GM23248 (cell line): ENCODE results near the gene PKNOX2. TPM values are rescaled to one million over a fixed set of nuclear protein-coding genes. Genes with fewer than 3 reads are reported as not detected.

ENCODE experiments used
- DNase-seq: peaks from one replicate; pipeline ENCODE4 v3.0.0-alpha.2; 2015
- H2AFZ ChIP-seq: fragments of 200-600 bp; sonication (generic); 2 replicates; pipeline ENCODE4 v1.6.1; 2016; ENCODE audit warnings: antibody characterized with exemption
- H3F3A ChIP-seq: fragments of 200-600 bp; sonication (generic); 2 replicates; pipeline ENCODE4 v1.6.1; 2016; ENCODE audit warnings: mild to moderate bottlenecking, antibody characterized with exemption, mixed run types; ENCODE audit not compliant: insufficient read depth
- H3K27ac ChIP-seq: fragments of 200-600 bp; sonication (generic); 2 replicates; pipeline ENCODE4 v1.5.1; 2016; ENCODE audit warnings: mild to moderate bottlenecking
- H3K27me3 ChIP-seq: fragments of 200-600 bp; sonication (generic); replicated peaks from 2 replicates; pipeline ENCODE4 v1.6.1; 2016; ENCODE audit warnings: mild to moderate bottlenecking; ENCODE audit not compliant: insufficient read depth
- H3K36me3 ChIP-seq: fragments of 200-600 bp; sonication (generic); 2 replicates; pipeline ENCODE4 v1.6.1; 2016; ENCODE audit warnings: low read depth, mild to moderate bottlenecking
- H3K4me1 ChIP-seq: fragments of 200-600 bp; sonication (generic); 2 replicates; pipeline ENCODE4 v1.6.1; 2016; ENCODE audit warnings: mild to moderate bottlenecking; ENCODE audit not compliant: insufficient read depth
- H3K4me2 ChIP-seq: fragments of 200-600 bp; sonication (generic); one replicate; pipeline ENCODE4 v1.6.1; 2016; ENCODE audit warnings: mild to moderate bottlenecking; ENCODE audit not compliant: unreplicated experiment
- H3K4me3 ChIP-seq: fragments of 200-600 bp; sonication (generic); 2 replicates; pipeline ENCODE4 v1.5.1; 2016; ENCODE audit warnings: mild to moderate bottlenecking
- H3K79me2 ChIP-seq: fragments of 200-600 bp; sonication (generic); 2 replicates; pipeline ENCODE4 v1.6.1; 2016; ENCODE audit warnings: mild to moderate bottlenecking; ENCODE audit not compliant: insufficient read depth
- H3K9ac ChIP-seq: fragments of 200-600 bp; sonication (generic); 2 replicates; pipeline ENCODE4 v1.6.1; 2016; ENCODE audit warnings: mild to moderate bottlenecking
- H3K9me2 ChIP-seq: fragments of 200-600 bp; sonication (generic); 2 replicates; pipeline ENCODE4 v1.6.1; 2016; ENCODE audit warnings: mixed run types, mild to moderate bottlenecking, moderate library complexity; ENCODE audit not compliant: insufficient read depth
- H3K9me3 ChIP-seq: fragments of 200-600 bp; sonication (generic); one replicate; pipeline ENCODE4 v1.6.1; 2017; ENCODE audit warnings: low read depth
- H4K20me1 ChIP-seq: fragments of 200-600 bp; sonication (generic); 2 replicates; pipeline ENCODE4 v1.6.0; 2016; ENCODE audit not compliant: insufficient read depth
- EZH2 ChIP-seq: fragments of 200-600 bp; sonication (generic); IDR thresholded peaks from 2 replicates; pipeline ENCODE4 v1.6.1; 2018; ENCODE audit warnings: antibody characterized with exemption, mild to moderate bottlenecking; ENCODE audit not compliant: insufficient read depth, poor library complexity, severe bottlenecking
- EZH2phosphoT487 ChIP-seq: fragments of 200-600 bp; sonication (generic); IDR thresholded peaks from 2 replicates; pipeline ENCODE4 v1.6.1; 2018; ENCODE audit warnings: antibody characterized with exemption, moderate library complexity, mild to moderate bottlenecking, low read depth; ENCODE audit not compliant: insufficient read depth
- WGBS, 2 experiments: methylation state at CpG; one replicate each; pipeline ENCODE4 v1.1.6; 2015 to 2017; ENCODE audit warnings: low lambda C conversion rate in 2 of 2, low coverage in 1 of 2; ENCODE audit errors: missing lambda C conversion rate in 2 of 2; 5-methylcytosine and 5-hydroxymethylcytosine counted together
- in situ Hi-C: fragments of 300-500 bp; cut with MboI; formaldehyde crosslinking; loops from 2 replicates; pipeline ENCODE4 v1.15.0; 2020
- polyA plus RNA-seq: library from polyadenylated mRNA; unstranded; fragments of >200 nt; fragmentation: Nextera tagmentation; extraction: Ambion mirVana; gene quantifications from 2 replicates; pipeline ENCODE4 v1.2.1, GENCODE V29; 2016
- total RNA-seq: library from RNA; depleted of rRNA; stranded (reverse); fragments of >200 nt; shearing (Covaris generic); gene quantifications from 2 replicates; pipeline ENCODE4 v1.2.3, GENCODE V29; 2014

PKNOX2 gene
- total and polyA plus RNA-seq, 2 experiments from 2014 or later, result 0.21 to 0.76 TPM

- in situ Hi-C loops, result no loop called here
- no peak overlapping the region for H3K27ac ChIP-seq
- 51 to 57% methylated on average over 9 of the region's 9 CpGs for WGBS, 2 experiments
- TF ChIP-seq EZH2phosphoT487, result no peak
- no peak for TF ChIP-seq EZH2
- H3F3A ChIP-seq, result no peaks in the 10 kb centered on the region
- H3K4me3 ChIP-seq, result no peak overlapping the region
- no peaks in the 10 kb centered on the region for H3K4me1 ChIP-seq
- H3K36me3 ChIP-seq, result no peaks in the 10 kb centered on the region
- no peak overlapping the region for H3K4me2 ChIP-seq
- peaks cover 8% of the 10 kb centered on the region for H3K27me3 ChIP-seq
- H3K9me2 ChIP-seq, result no peaks in the 10 kb centered on the region
- no peaks in the 10 kb centered on the region for H3K79me2 ChIP-seq
- H2AFZ ChIP-seq, result no peak overlapping the region
- peak; percentile 48 for DNase-seq
- H3K9me3 ChIP-seq, result no peaks in the 10 kb centered on the region
- H3K9ac ChIP-seq, result no peak overlapping the region
- H4K20me1 ChIP-seq, result no peaks in the 10 kb centered on the region
Measured at GRCh38 chr11:125313271-125314219, 149.0 kb downstream of the PKNOX2 start.

- in situ Hi-C loops, result no loop called here
- Histone ChIP-seq H3K27me3 (peaks cover 8% of the 10 kb centered on the region), H3K4me1 (no peaks in the 10 kb centered on the region), H3K4me2 (no peak overlapping the region), H3F3A (no peaks in the 10 kb centered on the region), H3K27ac (no peak overlapping the region), H4K20me1 (no peaks in the 10 kb centered on the region), H3K9ac (no peak overlapping the region), H3K79me2 (no peaks in the 10 kb centered on the region), H3K9me3 (no peaks in the 10 kb centered on the region), H3K4me3 (no peak overlapping the region), H3K9me2 (no peaks in the 10 kb centered on the region), H3K36me3 (no peaks in the 10 kb centered on the region), H2AFZ (no peak overlapping the region)
- no peak for DNase-seq
- TF ChIP-seq EZH2 (no peak), EZH2phosphoT487 (no peak)
- WGBS, 2 experiments, result 68 to 71% methylated on average over 15 to 17 of the region's 17 CpGs
Measured at GRCh38 chr11:125314276-125315078, 149.9 kb downstream of the PKNOX2 start.

GRCh38 chr11:125315079-125315740, 150.7 kb downstream of the PKNOX2 start:
- Histone ChIP-seq H3F3A (no peaks in the 10 kb centered on the region), H3K27me3 (peaks cover 8% of the 10 kb centered on the region), H3K4me1 (no peaks in the 10 kb centered on the region), H3K4me2 (no peak overlapping the region), H3K4me3 (no peak overlapping the region), H2AFZ (no peak overlapping the region), H3K36me3 (no peaks in the 10 kb centered on the region), H3K79me2 (no peaks in the 10 kb centered on the region), H3K9ac (no peak overlapping the region), H3K9me2 (no peaks in the 10 kb centered on the region), H4K20me1 (no peaks in the 10 kb centered on the region), H3K9me3 (no peaks in the 10 kb centered on the region), H3K27ac (no peak overlapping the region)
- peak; percentile 13 for DNase-seq
- TF ChIP-seq EZH2phosphoT487 (no peak), EZH2 (no peak)
- 62 to 67% methylated on average over 7 of the region's 7 CpGs for WGBS, 2 experiments
- in situ Hi-C loops, result no loop called here

GRCh38 chr11:125317416-125317815, 152.9 kb downstream of the PKNOX2 start:
- Histone ChIP-seq H3K79me2 (no peaks in the 10 kb centered on the region), H3K27me3 (peaks cover 17% of the 10 kb centered on the region), H3K4me2 (no peak overlapping the region), H3F3A (no peaks in the 10 kb centered on the region), H3K9ac (no peak overlapping the region), H3K9me2 (no peaks in the 10 kb centered on the region), H3K4me3 (no peak overlapping the region), H3K36me3 (no peaks in the 10 kb centered on the region), H2AFZ (no peak overlapping the region), H3K27ac (no peak overlapping the region), H3K4me1 (no peaks in the 10 kb centered on the region), H4K20me1 (no peaks in the 10 kb centered on the region), H3K9me3 (no peaks in the 10 kb centered on the region)
- no peak for DNase-seq
- 2 to 4% methylated on average over 2 of the region's 2 CpGs for WGBS, 2 experiments
- TF ChIP-seq EZH2 (no peak), EZH2phosphoT487 (no peak)
- in situ Hi-C loops, result no loop called here
